HG03558 (cell line): ENCODE measurements around the gene MDP1.
A peak's percentile ranks its signal among the peaks of the same experiment; 100 is the strongest.
"Not testable (repeated sequence)": the region's sequence is repeated elsewhere in the genome, so short reads cannot be mapped to it uniquely, and the experiment has no call there.

Experiments used
- ATAC-seq: cut with Tn5 transposase; IDR thresholded peaks from one replicate; pipeline ENCODE4 v1.9.1; 2021; ENCODE audit warnings: moderate number of reproducible peaks; ENCODE audit not compliant: unreplicated experiment; ENCODE audit errors: extremely low read depth

The MDP1 gene

GRCh38 chr14:24232645-24233537 lies 17.0 kb upstream of the MDP1 start, which contains the start of gene GMPR2:
GMPR2 (plus strand) TSS chr14:24232929; CDS start chr14:24233254, 325 bp downstream.
- ATAC-seq = peak; percentile 31

GRCh38 chr14:24232121-24232644 lies 16.3 kb upstream of the MDP1 start, which contains the start of gene NEDD8:
NEDD8 (minus strand) TSS chr14:24232367; CDS start chr14:24232267, 100 bp downstream.
- ATAC-seq = peak; percentile 65

DNA sequence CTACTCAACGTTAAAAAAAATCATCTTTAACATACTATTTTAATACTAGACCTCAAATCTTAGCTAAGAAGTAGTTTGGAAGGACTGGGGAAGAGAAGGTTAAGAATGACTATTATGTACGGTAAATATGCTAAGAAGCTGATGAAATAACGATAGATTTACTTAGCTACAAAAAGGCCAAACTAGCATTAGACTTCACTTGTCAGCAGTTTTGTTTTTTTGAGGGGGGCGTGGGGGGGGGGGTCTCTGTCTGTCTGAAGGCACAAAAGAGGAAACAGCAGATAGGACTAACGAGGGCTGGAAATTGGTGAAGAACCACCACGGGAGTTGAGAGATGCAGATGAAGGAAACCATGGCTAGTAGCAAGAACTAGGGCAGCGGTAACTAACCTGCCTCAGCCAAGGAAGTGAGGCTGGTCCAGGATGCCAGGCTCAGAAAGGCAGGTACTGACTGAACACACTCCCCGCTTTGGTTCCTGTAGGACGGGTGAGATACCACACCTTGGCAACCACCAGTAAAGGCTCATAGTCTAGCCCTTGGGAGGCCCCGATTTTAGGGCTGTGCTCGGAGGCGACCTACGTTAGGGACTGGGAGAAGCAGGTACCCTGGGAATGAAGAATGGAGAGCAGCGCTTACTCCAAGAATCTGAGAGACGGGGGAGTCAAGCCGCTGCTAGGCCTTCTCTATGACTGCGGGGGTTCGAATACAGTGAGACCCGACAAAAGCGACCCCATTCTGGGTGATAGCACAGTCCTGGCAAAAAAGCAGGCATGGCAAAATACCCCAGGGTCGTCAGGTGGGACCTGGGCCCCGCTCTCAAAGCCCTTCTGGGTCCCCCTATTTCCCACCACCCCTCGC lies 15.6 kb upstream of the MDP1 start:
- no peak for ATAC-seq

DNA sequence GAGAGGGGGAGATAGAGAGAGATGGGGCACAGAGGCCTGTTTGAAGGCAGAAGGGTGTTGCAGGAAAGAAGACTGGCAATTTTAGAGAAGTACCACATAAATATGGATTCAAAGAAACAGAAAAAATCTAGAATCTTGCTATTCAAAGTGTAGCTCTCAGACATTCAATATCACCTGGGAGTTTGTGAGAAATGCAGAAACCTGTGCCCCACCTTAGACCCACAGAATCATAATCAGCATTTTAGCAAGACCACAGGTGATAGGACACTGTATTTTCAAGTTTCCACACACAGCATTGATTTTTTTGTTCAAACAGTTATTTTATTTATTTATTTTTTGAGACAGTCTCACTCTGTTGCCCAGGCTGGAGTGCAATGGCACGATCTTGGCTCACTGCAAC lies 13.0 kb upstream of the MDP1 start:
- ATAC-seq = no peak

DNA sequence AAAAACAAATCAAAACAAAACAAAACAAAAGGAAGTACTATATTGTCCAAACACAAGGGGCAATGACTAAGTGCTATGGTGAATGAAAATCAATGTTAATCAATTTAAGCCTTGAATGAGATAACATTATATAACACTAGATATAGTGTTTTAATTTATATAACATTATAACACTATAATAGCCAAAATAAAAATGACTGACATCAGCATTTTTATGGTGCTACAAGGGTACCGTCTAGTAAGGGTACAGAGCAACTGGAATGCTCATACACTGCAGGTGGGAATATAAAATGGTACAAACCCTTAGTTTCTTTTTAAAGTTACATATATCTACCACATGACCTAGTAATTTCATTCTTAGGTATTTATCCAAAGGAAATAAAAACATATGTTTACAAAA lies 10.6 kb upstream of the MDP1 start:
- ATAC-seq = no peak

- ATAC-seq = no peak
These were observed 8.8 kb upstream of the MDP1 start for GRCh38 chr14:24224618-24225071.

DNA sequence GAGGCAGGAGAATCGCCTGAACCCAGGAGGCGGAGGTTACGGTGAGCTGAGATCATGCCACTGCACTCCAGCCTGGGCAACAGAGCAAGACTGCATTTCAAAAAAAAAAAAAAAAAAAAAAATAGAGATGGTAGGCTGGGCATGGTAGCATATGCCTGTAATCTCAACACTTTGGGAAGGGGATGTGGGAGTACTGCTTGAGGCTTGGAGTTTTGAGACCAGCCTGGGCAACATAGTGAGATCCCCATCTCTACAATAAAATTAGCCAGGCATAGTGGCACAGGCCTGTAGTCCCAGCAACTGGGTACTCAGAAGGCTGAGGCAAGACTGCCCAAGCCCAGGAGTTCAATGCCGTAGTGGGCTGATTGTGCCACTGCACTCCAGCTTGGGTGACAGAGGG lies 7.1 kb upstream of the MDP1 start:
- not testable (repeated sequence) for ATAC-seq

DNA sequence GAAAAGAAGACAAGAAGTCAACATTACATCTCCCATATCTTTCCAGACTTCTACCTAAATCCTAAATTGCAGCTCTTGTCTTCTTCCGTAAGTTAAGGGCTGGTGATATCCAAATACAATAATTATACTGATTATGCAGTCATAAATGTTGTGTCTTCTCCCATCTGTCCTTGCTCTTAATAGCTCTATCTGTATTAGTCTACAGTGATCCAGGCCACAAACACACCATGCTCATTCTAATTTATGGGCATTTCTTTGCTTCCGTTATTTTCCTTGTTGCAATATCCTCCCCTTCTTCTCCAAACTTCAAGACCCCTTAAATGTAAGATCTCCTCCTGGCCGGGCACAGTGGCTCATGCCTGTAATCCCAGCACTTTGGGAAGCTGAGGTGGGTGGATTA lies 3.7 kb upstream of the MDP1 start:
- ATAC-seq = no peak

- no peak for ATAC-seq
These were observed 3.2 kb upstream of the MDP1 start for GRCh38 chr14:24219080-24219479.

- ATAC-seq = not testable (repeated sequence)
These were observed 1.0 kb upstream of the MDP1 start for GRCh38 chr14:24216876-24217275.

DNA sequence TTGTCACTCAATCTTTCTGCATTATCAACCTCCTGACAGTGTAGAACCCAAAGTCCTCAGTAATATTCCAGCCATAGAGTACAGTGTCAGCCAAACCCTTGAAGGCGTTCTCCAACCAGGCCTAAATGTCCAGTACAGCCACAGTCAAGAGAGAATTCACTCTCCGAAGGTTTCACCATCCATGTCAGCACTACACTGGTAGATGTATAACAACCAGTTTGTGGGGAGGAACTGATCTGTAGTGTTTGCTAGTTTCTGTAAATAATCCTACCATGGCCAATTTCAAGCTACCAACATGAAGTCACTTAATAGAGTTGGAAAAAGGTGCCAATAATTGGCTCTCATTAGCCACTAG lies 456 bp upstream of the MDP1 start:
- ATAC-seq = no peak

DNA sequence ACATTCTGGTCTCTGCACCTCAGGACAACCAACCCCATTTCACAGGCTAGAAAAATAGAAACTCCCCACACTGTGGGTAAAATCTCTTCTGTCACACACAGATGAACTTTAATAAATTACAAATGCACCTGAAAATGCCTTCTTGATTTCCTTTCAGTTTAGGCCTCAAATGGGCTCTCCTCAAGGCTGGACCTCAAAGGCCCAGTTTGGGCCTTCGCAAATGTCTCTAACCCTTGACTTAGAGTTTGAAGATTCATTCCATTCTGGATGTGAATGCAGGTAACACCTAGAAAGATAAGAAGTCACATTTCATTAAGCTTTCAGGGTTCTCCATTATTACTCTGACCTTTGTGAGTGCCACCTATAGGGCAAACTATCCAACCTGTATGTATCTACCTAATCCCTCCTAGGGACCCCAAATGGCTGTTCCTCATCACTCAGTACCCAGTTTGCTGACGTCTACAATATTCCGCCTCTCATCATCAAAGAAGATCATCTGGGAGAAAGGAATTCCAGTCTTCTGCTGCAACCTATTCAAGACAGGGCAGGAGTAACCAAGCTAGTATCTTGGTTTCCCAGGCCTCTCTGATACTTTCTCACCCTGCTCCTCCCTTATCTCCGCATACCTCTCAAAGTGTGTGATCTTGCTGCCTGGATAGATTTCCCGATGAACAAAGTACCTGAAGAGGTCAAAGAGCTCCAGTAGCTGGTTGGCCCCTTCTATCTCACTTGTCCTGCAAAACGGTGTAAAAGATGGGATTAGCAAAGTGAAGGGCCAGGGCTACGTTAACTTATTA lies 1.8 kb downstream of the MDP1 start:
- no peak for ATAC-seq

DNA sequence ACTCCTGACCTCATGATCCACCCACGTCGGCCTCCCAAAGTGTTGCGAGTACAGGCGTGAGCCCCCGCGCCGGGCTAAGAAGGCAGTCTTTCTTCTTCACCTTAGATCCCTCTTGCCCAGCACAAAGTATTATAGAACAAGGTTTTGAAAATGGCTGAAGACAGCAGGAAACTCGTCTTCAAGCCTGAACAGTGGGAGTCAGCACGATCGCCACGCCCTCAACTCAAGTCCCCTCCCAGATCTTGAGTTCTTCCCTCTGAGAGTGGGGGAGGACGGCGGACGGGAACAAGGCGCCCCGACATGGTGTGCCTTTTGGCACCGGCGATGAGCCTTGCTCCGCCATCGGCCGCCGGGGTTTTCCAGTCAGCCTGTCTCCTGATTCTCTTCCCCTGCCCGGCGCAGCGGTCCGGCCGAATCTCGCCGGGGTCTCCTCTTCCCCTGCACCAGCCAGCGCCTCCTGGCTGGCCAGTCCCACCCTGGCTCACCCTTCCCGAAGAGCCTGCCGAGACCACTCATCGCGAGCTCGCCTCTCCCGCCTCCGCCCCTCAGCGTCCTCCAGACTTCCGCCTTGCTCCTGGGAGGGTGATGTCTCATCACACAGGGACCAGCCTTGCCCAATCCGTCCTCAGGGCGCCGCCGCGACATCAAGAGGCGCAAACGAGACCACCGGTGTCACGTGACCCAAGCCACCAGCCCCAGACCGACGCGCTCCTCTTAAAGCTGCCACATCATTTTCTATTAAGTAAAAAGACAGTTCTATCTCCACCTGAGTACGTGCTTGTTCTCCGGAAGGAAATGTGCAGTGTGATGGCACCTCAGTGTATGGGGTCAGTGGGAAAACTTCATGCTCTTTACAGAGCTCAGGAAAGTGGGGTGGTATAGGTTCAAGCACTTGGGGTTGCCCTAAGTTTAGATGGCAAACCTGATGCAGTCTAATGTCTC lies 2.7 kb downstream of the MDP1 start, which contains the start of gene CHMP4A:
Gene CHMP4A, minus strand, starts transcription at position 565 of the 942 bp plus-strand sequence. Its CDS starts 49 bp downstream, at position 516.
- ATAC-seq = peak; percentile 46

DNA sequence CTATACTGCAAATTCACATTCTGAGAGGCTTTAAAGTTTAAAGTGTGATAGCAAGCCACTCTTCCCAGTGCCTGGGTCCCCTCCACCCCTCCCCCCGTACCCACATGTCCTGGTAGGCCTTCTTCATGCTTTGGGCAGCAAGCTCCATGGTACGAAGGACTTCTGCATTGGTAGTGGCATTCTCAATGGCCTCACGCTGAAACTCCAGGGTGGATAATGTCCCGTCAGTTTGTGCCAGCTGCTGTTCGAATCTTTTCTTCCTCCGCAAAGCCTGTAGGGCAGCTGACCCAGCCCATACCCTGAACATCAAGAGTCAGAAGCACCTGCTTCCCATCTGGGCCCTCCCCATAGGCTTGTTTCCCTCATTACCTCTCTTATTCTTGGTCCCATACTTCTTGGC lies 4.6 kb downstream of the MDP1 start:
- no peak for ATAC-seq

DNA sequence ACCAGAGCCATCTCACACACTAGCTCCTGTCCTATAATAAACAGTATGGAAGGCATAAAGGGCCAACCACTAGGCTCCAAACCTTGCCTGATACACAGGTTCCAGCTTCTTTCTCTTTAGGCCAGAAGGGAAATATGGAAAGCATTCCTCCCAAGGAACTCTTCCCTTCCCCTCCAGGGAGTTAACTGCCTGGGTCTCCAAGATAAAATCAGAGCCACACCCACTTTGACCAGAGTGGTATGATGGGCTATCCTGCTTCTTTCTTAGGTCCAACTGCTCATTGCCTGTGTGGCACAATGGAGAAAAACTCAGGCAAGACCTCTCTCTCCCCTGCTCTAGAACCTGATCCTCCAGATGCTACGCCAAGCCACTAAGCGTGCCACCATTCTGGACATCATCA lies 8.2 kb downstream of the MDP1 start:
- ATAC-seq = no peak

GRCh38 chr14:24207104-24207551 lies 8.7 kb downstream of the MDP1 start:
- ATAC-seq = no peak

GRCh38 chr14:24206260-24207103 lies 9.4 kb downstream of the MDP1 start:
- ATAC-seq = no peak
